ENCODE measurements around the gene NFKB2. TPM values are rescaled to one million over a fixed set of nuclear protein-coding genes. Genes with fewer than 3 reads are reported as not detected.

NFKB2 gene
- total RNA-seq, 4 donors from 2014 or later = 19.3 to 49.2 (median 31.8) TPM

- H3K27ac ChIP-seq = peak overlapping the region in 1 of 4 donors; percentile 60
- 3 to 11% methylated on average over 9 to 10 of the region's 14 CpGs for WGBS, 2 donors
- no peak for DNase-seq (ENCODE audit: low spot score in 2 of 2)
- H3K9me3 ChIP-seq = no peaks in the 10 kb centered on the region
- peaks cover 0 to 45% (median 15%) of the 10 kb centered on the region in 4 donors for H3K4me1 ChIP-seq
- no peaks in the 10 kb centered on the region for H3K36me3 ChIP-seq
- peak overlapping the region in 3 of 4 donors; percentile 11 to 22 (median 15) for H3K4me3 ChIP-seq
- TF ChIP-seq EP300 (IDR thresholded peaks at IDR 0.05) (no peak), CTCF (IDR thresholded peaks at IDR 0.05) (no peak), POLR2A (IDR thresholded peaks at IDR 0.05) (no peak)
- H3K27me3 ChIP-seq = peaks cover 0 to 25% of the 10 kb centered on the region in 2 donors
These were observed 40.2 kb downstream of the NFKB2 start for GRCh38 chr10:102435529-102436233.

GRCh38 chr10:102436312-102436711, 40.8 kb downstream of the NFKB2 start:
- Histone ChIP-seq H3K27ac (no peak overlapping the region), H3K36me3 (no peaks in the 10 kb centered on the region), H3K4me1 (peaks cover 0 to 39% (median 15%) of the 10 kb centered on the region in 4 donors), H3K4me3 (no peak overlapping the region), H3K9me3 (no peaks in the 10 kb centered on the region), H3K27me3 (peaks cover 0 to 25% of the 10 kb centered on the region in 2 donors)
- no peak for TF ChIP-seq POLR2A (IDR thresholded peaks at IDR 0.05)
- TF ChIP-seq CTCF (IDR thresholded peaks at IDR 0.05) = no peak
- TF ChIP-seq EP300 (IDR thresholded peaks at IDR 0.05) = no peak
- WGBS, 2 donors = 89 to 90% methylated on average over 6 of the region's 6 CpGs
- DNase-seq (ENCODE audit: low spot score in 2 of 2) = no peak

- no peaks in the 10 kb centered on the region for H3K36me3 ChIP-seq
- no peak overlapping the region for H3K27ac ChIP-seq
- TF ChIP-seq EP300 (IDR thresholded peaks at IDR 0.05) (no peak), CTCF (IDR thresholded peaks at IDR 0.05) (no peak), POLR2A (IDR thresholded peaks at IDR 0.05) (no peak)
- H3K4me1 ChIP-seq = peaks cover 0 to 32% (median 7%) of the 10 kb centered on the region in 4 donors
- no peak overlapping the region for H3K4me3 ChIP-seq
- WGBS, 2 donors = 85 to 96% methylated on average over 3 of the region's 3 CpGs
- H3K27me3 ChIP-seq = peaks cover 0 to 25% of the 10 kb centered on the region in 2 donors
- H3K9me3 ChIP-seq = no peaks in the 10 kb centered on the region
- DNase-seq (ENCODE audit: low spot score in 2 of 2) = no peak
These were observed 42.0 kb downstream of the NFKB2 start for GRCh38 chr10:102437515-102437914.

GRCh38 chr10:102438374-102438773, 42.9 kb downstream of the NFKB2 start:
- WGBS, 2 donors = 81 to 89% methylated on average over 1 of the region's 1 CpG
- DNase-seq (ENCODE audit: low spot score in 2 of 2) = no peak
- Histone ChIP-seq H3K27me3 (peaks cover 0 to 21% of the 10 kb centered on the region in 2 donors), H3K9me3 (no peaks in the 10 kb centered on the region), H3K4me1 (peaks cover 0 to 27% (median 4%) of the 10 kb centered on the region in 4 donors), H3K4me3 (no peak overlapping the region), H3K27ac (no peak overlapping the region), H3K36me3 (no peaks in the 10 kb centered on the region)
- TF ChIP-seq EP300 (IDR thresholded peaks at IDR 0.05) = no peak
- no peak for TF ChIP-seq POLR2A (IDR thresholded peaks at IDR 0.05)

- H3K27ac ChIP-seq = no peak overlapping the region
- no peak overlapping the region for H3K4me3 ChIP-seq
- H3K27me3 ChIP-seq = no peaks in the 10 kb centered on the region
- no peak for DNase-seq (ENCODE audit: low spot score in 2 of 2)
- peaks cover 0 to 4% (median 2%) of the 10 kb centered on the region in 4 donors for H3K4me1 ChIP-seq
- 59 to 69% methylated on average over 2 of the region's 2 CpGs for WGBS, 2 donors
- no peaks in the 10 kb centered on the region for H3K36me3 ChIP-seq
- H3K9me3 ChIP-seq = no peaks in the 10 kb centered on the region
- TF ChIP-seq POLR2A (IDR thresholded peaks at IDR 0.05) (no peak), CTCF (IDR thresholded peaks at IDR 0.05) (no peak), EP300 (IDR thresholded peaks at IDR 0.05) (no peak)
These were observed 49.3 kb downstream of the NFKB2 start for GRCh38 chr10:102444851-102445250.
